ENCODE data around the gene SLC13A2.

Gene SLC13A2

GRCh38 chr17:28507567-28508203 is 34.2 kb downstream of the SLC13A2 start:
- Histone ChIP-seq H3K27me3 (no peaks in the 10 kb centered on the region), H3K9me3 (no peaks in the 10 kb centered on the region), H3K4me1 (no peaks in the 10 kb centered on the region), H3K36me3 (no peaks in the 10 kb centered on the region), H3K4me3 (ENCODE audit: low read depth, low read length) (no peak overlapping the region)
- TF ChIP-seq, protein P1, sequence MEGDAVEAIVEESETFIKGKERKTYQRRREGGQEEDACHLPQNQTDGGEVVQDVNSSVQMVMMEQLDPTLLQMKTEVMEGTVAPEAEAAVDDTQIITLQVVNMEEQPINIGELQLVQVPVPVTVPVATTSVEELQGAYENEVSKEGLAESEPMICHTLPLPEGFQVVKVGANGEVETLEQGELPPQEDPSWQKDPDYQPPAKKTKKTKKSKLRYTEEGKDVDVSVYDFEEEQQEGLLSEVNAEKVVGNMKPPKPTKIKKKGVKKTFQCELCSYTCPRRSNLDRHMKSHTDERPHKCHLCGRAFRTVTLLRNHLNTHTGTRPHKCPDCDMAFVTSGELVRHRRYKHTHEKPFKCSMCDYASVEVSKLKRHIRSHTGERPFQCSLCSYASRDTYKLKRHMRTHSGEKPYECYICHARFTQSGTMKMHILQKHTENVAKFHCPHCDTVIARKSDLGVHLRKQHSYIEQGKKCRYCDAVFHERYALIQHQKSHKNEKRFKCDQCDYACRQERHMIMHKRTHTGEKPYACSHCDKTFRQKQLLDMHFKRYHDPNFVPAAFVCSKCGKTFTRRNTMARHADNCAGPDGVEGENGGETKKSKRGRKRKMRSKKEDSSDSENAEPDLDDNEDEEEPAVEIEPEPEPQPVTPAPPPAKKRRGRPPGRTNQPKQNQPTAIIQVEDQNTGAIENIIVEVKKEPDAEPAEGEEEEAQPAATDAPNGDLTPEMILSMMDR (IDR thresholded peaks at IDR 0.05; ENCODE audit: low read depth, low read length), result no peak
- no peak for DNase-seq

DNA sequence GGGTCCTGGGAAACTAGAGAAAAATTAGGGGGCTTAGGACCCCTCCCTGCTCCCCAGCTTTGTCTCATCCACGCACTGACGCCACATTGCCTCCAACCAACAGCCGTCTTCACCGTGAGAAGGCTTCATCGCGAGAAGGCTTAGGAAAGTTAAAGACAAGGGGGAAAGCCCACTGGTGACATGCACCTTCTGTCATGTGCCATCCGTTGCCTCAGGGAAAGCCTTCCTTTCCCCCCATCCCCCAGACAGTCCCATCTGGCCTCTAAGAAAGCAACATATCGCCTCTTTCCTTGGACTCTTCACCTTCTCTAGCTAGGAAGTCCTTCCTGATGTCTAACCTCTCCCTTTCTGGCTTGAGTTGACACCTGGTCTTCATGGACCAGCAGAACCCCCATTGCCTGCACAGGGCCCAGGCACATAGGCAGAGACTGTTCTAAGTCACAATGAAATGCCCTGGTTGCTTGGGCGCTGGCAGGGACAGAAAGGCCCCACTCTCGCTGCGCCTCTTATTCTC is 34.8 kb downstream of the SLC13A2 start:
- H3K27me3 ChIP-seq, result no peaks in the 10 kb centered on the region
- DNase-seq, result no peak
- H3K4me3 ChIP-seq (ENCODE audit: low read depth, low read length), result no peak overlapping the region

GRCh38 chr17:28509789-28510188 is 36.3 kb downstream of the SLC13A2 start:
- Histone ChIP-seq H3K4me3 (ENCODE audit: low read depth, low read length) (no peak overlapping the region), H3K36me3 (no peaks in the 10 kb centered on the region), H3K9me3 (no peaks in the 10 kb centered on the region), H3K27me3 (no peaks in the 10 kb centered on the region), H3K4me1 (no peaks in the 10 kb centered on the region)
- TF ChIP-seq, protein P1 (IDR thresholded peaks at IDR 0.05; ENCODE audit: low read depth, low read length), result no peak
- DNase-seq, result no peak

More for the DNA sequence above, 34.8 kb downstream of the SLC13A2 start:
- TF ChIP-seq, protein P1 (IDR thresholded peaks at IDR 0.05; ENCODE audit: low read depth, low read length), result no peak
- H3K9me3 ChIP-seq, result no peaks in the 10 kb centered on the region
- no peaks in the 10 kb centered on the region for H3K36me3 ChIP-seq
- H3K4me1 ChIP-seq, result no peaks in the 10 kb centered on the region

GRCh38 chr17:28511858-28512461 is 38.5 kb downstream of the SLC13A2 start:
- TF ChIP-seq, protein P1 (IDR thresholded peaks at IDR 0.05; ENCODE audit: low read depth, low read length), result no peak
- Histone ChIP-seq H3K4me1 (no peaks in the 10 kb centered on the region), H3K9me3 (no peaks in the 10 kb centered on the region), H3K4me3 (ENCODE audit: low read depth, low read length) (no peak overlapping the region), H3K36me3 (no peaks in the 10 kb centered on the region), H3K27me3 (no peaks in the 10 kb centered on the region)
- no peak for DNase-seq

- Histone ChIP-seq H3K9me3 (no peaks in the 10 kb centered on the region), H3K4me3 (ENCODE audit: low read depth, low read length) (no peak overlapping the region), H3K36me3 (no peaks in the 10 kb centered on the region), H3K27me3 (no peaks in the 10 kb centered on the region), H3K4me1 (no peaks in the 10 kb centered on the region)
- DNase-seq, result no peak
- TF ChIP-seq, protein P1 (IDR thresholded peaks at IDR 0.05; ENCODE audit: low read depth, low read length), result no peak
Observed at GRCh38 chr17:28513476-28513875, 40.0 kb downstream of the SLC13A2 start.

DNA sequence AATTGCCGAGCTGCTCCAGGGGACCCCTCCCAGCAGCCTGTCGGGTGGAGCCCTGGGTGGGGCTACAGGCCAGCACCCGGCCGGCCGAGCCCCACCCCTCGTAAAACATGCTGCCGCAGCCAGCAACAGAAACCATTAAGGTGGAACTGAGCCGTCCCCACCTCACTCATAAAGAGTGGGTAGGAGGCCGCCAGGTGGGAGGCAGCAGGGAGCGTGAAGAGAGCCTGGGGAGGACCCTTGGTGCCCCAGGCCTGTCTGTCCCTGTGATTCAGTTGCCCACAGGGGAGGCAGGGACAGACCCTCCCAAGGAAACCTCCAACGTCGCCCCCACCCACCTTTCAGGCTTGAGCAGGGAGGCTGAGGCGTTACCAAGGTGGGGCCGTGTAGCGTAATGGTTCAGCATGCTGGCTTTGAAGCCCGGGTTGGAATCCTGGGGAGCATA is 41.1 kb downstream of the SLC13A2 start:
- DNase-seq, result no peak
- Histone ChIP-seq H3K4me1 (no peaks in the 10 kb centered on the region), H3K36me3 (no peaks in the 10 kb centered on the region), H3K9me3 (no peaks in the 10 kb centered on the region), H3K4me3 (ENCODE audit: low read depth, low read length) (no peak overlapping the region), H3K27me3 (no peaks in the 10 kb centered on the region)
- TF ChIP-seq, protein P1 (IDR thresholded peaks at IDR 0.05; ENCODE audit: low read depth, low read length), result no peak
